HG03060 (cell line): ENCODE data around the gene C13orf42.

Experiments used
- ATAC-seq: cut with Tn5 transposase; IDR thresholded peaks from one replicate; pipeline ENCODE4 v1.9.1; 2021; ENCODE audit warnings: low read depth, moderate number of reproducible peaks; ENCODE audit not compliant: unreplicated experiment

C13orf42 gene

GRCh38 chr13:51067210-51067701 lies 43.8 kb downstream of the C13orf42 start:
- no peak for ATAC-seq

- no peak for ATAC-seq
Measured at GRCh38 chr13:51066091-51066831, 44.8 kb downstream of the C13orf42 start.

- no peak for ATAC-seq
Measured at GRCh38 chr13:51065372-51066090, 45.5 kb downstream of the C13orf42 start.

GRCh38 chr13:51064753-51065152 lies 46.3 kb downstream of the C13orf42 start:
- ATAC-seq, result no peak

- ATAC-seq, result no peak
Measured at GRCh38 chr13:51063909-51064308, 47.2 kb downstream of the C13orf42 start.

GRCh38 chr13:51058461-51059167 lies 52.5 kb downstream of the C13orf42 start:
- no peak for ATAC-seq

GRCh38 chr13:51057906-51058305 lies 53.2 kb downstream of the C13orf42 start:
- no peak for ATAC-seq

GRCh38 chr13:51057001-51057400 lies 54.1 kb downstream of the C13orf42 start:
- ATAC-seq, result no peak

GRCh38 chr13:51052581-51052980 lies 58.5 kb downstream of the C13orf42 start:
- no peak for ATAC-seq

- no peak for ATAC-seq
Measured at GRCh38 chr13:51050021-51050830, 60.8 kb downstream of the C13orf42 start.

- no peak for ATAC-seq
Measured at GRCh38 chr13:51048616-51049015, 62.5 kb downstream of the C13orf42 start.

- ATAC-seq, result no peak
Measured at GRCh38 chr13:51048166-51048461, 63.0 kb downstream of the C13orf42 start.

GRCh38 chr13:51047434-51048165 lies 63.5 kb downstream of the C13orf42 start:
- no peak for ATAC-seq

GRCh38 chr13:51045451-51045850 lies 65.6 kb downstream of the C13orf42 start:
- ATAC-seq, result no peak

GRCh38 chr13:51044023-51044665 lies 66.9 kb downstream of the C13orf42 start:
- no peak for ATAC-seq

GRCh38 chr13:51043310-51043709 lies 67.8 kb downstream of the C13orf42 start:
- ATAC-seq, result no peak

GRCh38 chr13:51041710-51042109 lies 69.4 kb downstream of the C13orf42 start:
- no peak for ATAC-seq

GRCh38 chr13:51041126-51041525 lies 69.9 kb downstream of the C13orf42 start:
- ATAC-seq, result no peak

GRCh38 chr13:51040431-51040830 lies 70.6 kb downstream of the C13orf42 start:
- ATAC-seq, result no peak
